CD4-positive, alpha-beta T cell (primary cell): ENCODE results near the gene SECISBP2. TPM values are rescaled to one million over a fixed set of nuclear protein-coding genes. Genes with fewer than 3 reads are reported as not detected.

Source experiments
- ATAC-seq: fragments of 200-7000 bp; cut with Tn5 transposase; one replicate; pipeline ENCODE4 v1.10.0; 2022; ENCODE audit warnings: mild to moderate bottlenecking; ENCODE audit not compliant: poor library complexity
- CTCF ChIA-PET: fragments of 350-600 bp; sonication (Branson Sonifier 250); formaldehyde crosslinking; loops from one replicate; lab custom pipeline; 2021; ENCODE audit warnings: antibody characterized with exemption, inconsistent platforms; lab: Charles Lee
- POLR2A ChIA-PET: fragments of 350-600 bp; sonication (Branson Sonifier 250); formaldehyde crosslinking; loops from one replicate; lab custom pipeline; 2021; ENCODE audit warnings: antibody characterized with exemption, inconsistent platforms; lab: Charles Lee
- DNase-seq, 14 experiments: peaks; one replicate each; pipeline ENCODE4 v3.0.0-alpha.2; 2013 to 2020; ENCODE audit warnings: mixed read lengths in 2 of 14
- H3K27ac ChIP-seq, 2 donors: one replicate each; pipeline versions ENCODE4 v1.5.1 to v1.7.0; 2013; ENCODE audit warnings: low read length in 2 of 2, low read depth in 1 of 2, mild to moderate bottlenecking in 1 of 2
- H3K27me3 ChIP-seq, 2 experiments: 1 replicate in 1 of 2; 2 replicates in 1 of 2; pipeline versions ENCODE4 v1.6.1 to v1.7.0; 2013; ENCODE audit warnings: low read length in 2 of 2, control low read depth in 1 of 2, mild to moderate bottlenecking in 1 of 2, moderate library complexity in 1 of 2; ENCODE audit not compliant: insufficient read depth in 2 of 2, control insufficient read depth in 1 of 2
- H3K36me3 ChIP-seq: one replicate; pipeline ENCODE4 v1.6.1; 2013; ENCODE audit warnings: low read length, control low read depth; ENCODE audit not compliant: insufficient read depth
- H3K4me1 ChIP-seq: one replicate; pipeline ENCODE4 v1.6.1; 2013; ENCODE audit warnings: low read length, control low read depth; ENCODE audit not compliant: insufficient read depth
- H3K4me3 ChIP-seq: one replicate; pipeline ENCODE4 v1.5.1; 2013; ENCODE audit warnings: mild to moderate bottlenecking, low read length, moderate library complexity
- H3K9me3 ChIP-seq, 2 experiments: 1 replicate in 1 of 2; 2 replicates in 1 of 2; pipeline versions ENCODE4 v1.6.1 to v1.7.0; 2013; ENCODE audit warnings: low read length in 2 of 2, mild to moderate bottlenecking in 2 of 2, control low read depth in 1 of 2, moderate library complexity in 1 of 2; ENCODE audit not compliant: control insufficient read depth in 1 of 2, insufficient read depth in 1 of 2
- H3K27ac Mint-ChIP-seq: one replicate; pipeline ENCODE4 v1.8.0; 2020; ENCODE audit warnings: mixed read lengths
- H3K27me3 Mint-ChIP-seq: one replicate; pipeline ENCODE4 v1.8.0; 2021; ENCODE audit warnings: mixed read lengths
- H3K36me3 Mint-ChIP-seq: one replicate; pipeline ENCODE4 v1.8.0; 2021; ENCODE audit warnings: low read depth, mixed read lengths
- H3K4me1 Mint-ChIP-seq: one replicate; pipeline ENCODE4 v1.8.0; 2021; ENCODE audit warnings: low read depth, mixed read lengths
- H3K4me3 Mint-ChIP-seq: one replicate; pipeline ENCODE4 v1.8.0; 2020; ENCODE audit warnings: mild to moderate bottlenecking, mixed read lengths
- H3K9me3 Mint-ChIP-seq: one replicate; pipeline ENCODE4 v1.8.0; 2020; ENCODE audit warnings: mixed read lengths
- CTCF ChIP-seq: fragments of 200-600 bp; IDR thresholded peaks from one replicate; pipeline ENCODE4 v1.8.0; 2022; ENCODE audit warnings: antibody characterized with exemption, mild to moderate bottlenecking
- intact Hi-C, 2 experiments: fragments of 100-400 bp; cut with DNase I in 1 of 2; cut with micrococcal nuclease in 1 of 2; formaldehyde crosslinking; loops; one replicate each; pipeline versions ENCODE4 v1.15.1 to v1.9.0; 2023 to 2025; cut with DNase I, micrococcal nuclease
- total RNA-seq, 174 experiments: library from RNA in 2 of 174; stranded (reverse) in 2 of 174; gene quantifications; one replicate each; pipeline ENCODE4 v1.2.3 and lab custom pipeline; 2021 to 2026

The SECISBP2 gene
- total RNA-seq, 2 experiments from 2014 or later, result 109 to 112 TPM

GRCh38 chr9:89380437-89381307, 62.4 kb downstream of the SECISBP2 start:
- Histone ChIP-seq H3K27ac (peak overlapping the region in 1 of 2 donors; percentile 52), H3K4me3 (no peak overlapping the region), H3K4me1 (peaks cover 51% of the 10 kb centered on the region), H3K27me3 (no peaks in the 10 kb centered on the region), H3K36me3 (peaks cover 91% of the 10 kb centered on the region), H3K9me3 (no peaks in the 10 kb centered on the region)
- Mint-ChIP-seq H3K36me3 (peaks cover 96% of the 10 kb centered on the region), H3K9me3 (no peaks in the 10 kb centered on the region), H3K4me1 (peaks cover 38% of the 10 kb centered on the region), H3K27ac (peak overlapping the region; percentile 83), H3K4me3 (no peak overlapping the region), H3K27me3 (no peaks in the 10 kb centered on the region)
- ChIA-PET CTCF (interaction anchor here (1.1 to 1.3 kb wide), 2 partner anchors 29 to 168 kb away, joined by 4 to 11 read pairs; no protein-coding TSS in a partner anchor), POLR2A (interaction anchor here (1.5 kb wide), 1 partner anchor 62 kb away, joined by 4 read pairs; the partner anchor contains the start of gene SECISBP2)
- intact Hi-C loops, result no loop called here
- ATAC-seq (no peak), DNase-seq (no peak)
- TF ChIP-seq CTCF, result no peak

GRCh38 chr9:89381308-89381609, 63.0 kb downstream of the SECISBP2 start:
- intact Hi-C loops, result no loop called here
- DNase-seq (no peak), ATAC-seq (no peak)
- H3K4me1 Mint-ChIP-seq, result peaks cover 34% of the 10 kb centered on the region
- no peaks in the 10 kb centered on the region for H3K27me3 Mint-ChIP-seq
- H3K4me3 Mint-ChIP-seq, result no peak overlapping the region
- POLR2A ChIA-PET, result interaction anchor here (1.0 kb wide), 1 partner anchor 9 kb away, joined by 3 read pairs; no protein-coding TSS in a partner anchor
- peak overlapping the region; percentile 83 for H3K27ac Mint-ChIP-seq
- Histone ChIP-seq H3K9me3 (no peaks in the 10 kb centered on the region), H3K4me1 (peaks cover 45% of the 10 kb centered on the region), H3K4me3 (no peak overlapping the region), H3K27me3 (no peaks in the 10 kb centered on the region), H3K27ac (peak overlapping the region in 1 of 2 donors; percentile 52), H3K36me3 (peaks cover 94% of the 10 kb centered on the region)
- TF ChIP-seq CTCF, result no peak
- H3K36me3 Mint-ChIP-seq, result peaks cover 99% of the 10 kb centered on the region
- CTCF ChIA-PET, result no interaction called here
- no peaks in the 10 kb centered on the region for H3K9me3 Mint-ChIP-seq

DNA sequence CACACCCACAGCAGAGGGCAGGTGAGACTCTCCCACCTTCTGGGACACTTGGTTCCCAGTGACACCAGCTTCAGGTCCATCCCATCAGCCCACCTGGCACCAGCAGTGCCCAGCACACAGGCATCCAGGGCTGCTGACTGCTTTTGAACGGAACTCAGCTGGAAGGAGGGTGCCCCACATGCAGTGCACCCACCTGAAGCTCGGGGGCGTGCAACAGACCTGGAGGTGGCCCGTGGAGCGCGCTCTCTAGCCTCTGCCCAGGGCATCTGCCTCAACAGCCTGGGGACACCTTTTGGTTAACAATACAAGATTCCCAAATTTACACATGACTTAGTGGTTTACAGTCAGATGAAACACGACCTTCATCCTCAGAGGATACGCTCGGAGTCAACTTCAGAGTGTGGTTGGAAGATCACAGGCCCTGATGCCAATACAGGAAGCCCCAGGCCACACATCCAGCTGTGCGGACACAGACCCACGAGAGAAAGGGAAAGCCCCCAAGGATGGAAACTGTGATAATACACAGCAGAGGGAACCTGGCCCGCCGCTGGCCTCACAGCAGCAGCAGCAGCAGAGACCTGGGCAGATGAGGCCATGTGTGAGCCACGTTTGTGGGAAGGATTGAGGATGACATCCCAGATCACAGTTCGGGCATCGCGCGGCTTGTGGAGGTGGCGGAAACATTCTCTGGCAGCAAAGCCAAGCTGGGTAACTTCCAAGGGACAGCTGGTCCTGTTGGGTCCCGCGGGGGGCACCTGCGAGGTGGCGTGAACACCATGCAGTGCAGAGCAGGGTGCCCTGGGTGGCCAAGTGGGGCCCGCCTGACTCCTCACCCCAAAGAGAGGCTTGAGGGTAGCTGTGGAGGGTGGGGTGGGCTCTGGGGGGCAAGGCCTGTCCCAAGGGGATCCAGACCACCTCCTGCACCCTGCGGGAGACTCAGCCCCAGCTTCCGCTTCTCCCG, 64.0 kb downstream of the SECISBP2 start:
- H3K4me1 Mint-ChIP-seq, result peaks cover 29% of the 10 kb centered on the region

More for the DNA sequence above, 64.0 kb downstream of the SECISBP2 start:
- ChIA-PET POLR2A (interaction anchor here (1.0 to 1.1 kb wide), 3 partner anchors 10 to 167 kb away, joined by 3 to 5 read pairs (median 3); no protein-coding TSS in a partner anchor), CTCF (no interaction called here)
- ATAC-seq (no peak), DNase-seq (no peak)
- TF ChIP-seq CTCF, result no peak
- H3K27ac ChIP-seq, result peak overlapping the region in 1 of 2 donors; percentile 47
- peak overlapping the region; percentile 83 for H3K27ac Mint-ChIP-seq
- intact Hi-C loops, result no loop called here
- H3K27me3 Mint-ChIP-seq, result no peaks in the 10 kb centered on the region
- peaks cover 38% of the 10 kb centered on the region for H3K4me1 ChIP-seq
- H3K36me3 ChIP-seq, result peaks cover 94% of the 10 kb centered on the region
- no peak overlapping the region for H3K4me3 ChIP-seq
- H3K27me3 ChIP-seq, result no peaks in the 10 kb centered on the region
- H3K36me3 Mint-ChIP-seq, result peaks cover 99% of the 10 kb centered on the region
- no peak overlapping the region for H3K4me3 Mint-ChIP-seq
- H3K9me3 Mint-ChIP-seq, result no peaks in the 10 kb centered on the region
- no peaks in the 10 kb centered on the region for H3K9me3 ChIP-seq
